Body of pancreas (tissue), 4 donors: Measurements from ENCODE around the gene ARL6IP1. TPM values are rescaled to one million over a fixed set of nuclear protein-coding genes. Genes with fewer than 3 reads are reported as not detected.
"Not testable (repeated sequence)": the region's sequence is repeated elsewhere in the genome, so short reads cannot be mapped to it uniquely, and the experiment has no call there.

Experiments used
- ATAC-seq: fragments of 150-250 bp; one replicate; pipeline ENCODE4 v1.9.1; 2016
- DNase-seq, 4 donors: peaks; one replicate each; pipeline ENCODE4 v3.0.0-alpha.2; 2019
- H3K27ac ChIP-seq, 4 donors: fragments of 200-600 bp; sonication (generic); 1 replicate in 3 of 4; 2 replicates in 1 of 4; pipeline versions ENCODE4 v1.5.1 to v1.6.1; 2016 to 2019; ENCODE audit warnings: mild to moderate bottlenecking in 1 of 4, mixed read lengths in 1 of 4, moderate library complexity in 1 of 4
- H3K27me3 ChIP-seq, 2 donors: fragments of 200-600 bp; sonication (generic); one replicate each; pipeline ENCODE4 v1.6.0; 2016; ENCODE audit warnings: mild to moderate bottlenecking in 1 of 2
- H3K36me3 ChIP-seq, 2 donors: fragments of 200-600 bp; sonication (generic); replicated peaks in 1 of 2; 2 replicates each; pipeline ENCODE4 v1.5.1; 2016; ENCODE audit warnings: low read depth in 2 of 2; ENCODE audit not compliant: insufficient read depth in 1 of 2
- H3K4me1 ChIP-seq: fragments of 200-600 bp; sonication (generic); one replicate; pipeline ENCODE4 v1.6.0; 2016
- H3K4me3 ChIP-seq, 2 donors: fragments of 200-600 bp; sonication (generic); 1 replicate in 1 of 2; 2 replicates in 1 of 2; pipeline ENCODE4 v1.5.1; 2016 to 2019
- H3K9me3 ChIP-seq, 3 donors: fragments of 200-600 bp; sonication (generic); 1 replicate in 2 of 3; 2 replicates in 1 of 3; pipeline ENCODE4 v1.5.1; 2016
- WGBS, 2 donors: methylation state at CpG; one replicate each; pipeline ENCODE4 v1.1.5; 2017; 5-methylcytosine and 5-hydroxymethylcytosine counted together
- intact Hi-C: fragments of 100-400 bp; cut with DNase I; formaldehyde crosslinking; loops from one replicate; pipeline ENCODE4 v1.15.1; 2023
- total RNA-seq, 2 donors: library from RNA; depleted of rRNA; stranded (reverse); fragments of >200 nt; gene quantifications; one replicate each; pipeline ENCODE4 v1.1.0, GENCODE V29; 2016

ARL6IP1 gene
- total RNA-seq, 2 donors from 2014 or later, result 111 to 153 TPM

DNA sequence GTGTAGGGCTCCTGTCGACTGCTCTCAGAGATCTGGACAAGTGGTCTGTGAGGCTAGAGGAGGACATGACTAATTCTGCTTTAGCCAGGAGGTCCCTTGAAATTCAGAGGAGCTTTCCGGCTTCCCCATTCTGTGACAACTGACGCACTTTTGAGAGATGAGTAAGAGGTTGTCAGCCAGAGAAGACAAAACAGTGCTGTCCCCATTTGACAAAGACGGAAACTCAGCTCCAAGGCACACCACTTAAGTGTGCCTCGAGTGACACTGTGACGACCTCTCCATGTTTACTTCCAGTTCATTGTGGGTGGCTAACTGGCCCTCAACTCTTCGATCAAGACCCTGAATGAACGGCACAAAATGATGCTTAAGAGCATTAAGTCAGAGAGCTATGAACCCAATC lies 58.5 kb downstream of the ARL6IP1 start:
- ATAC-seq, DNase-seq, H3K36me3 ChIP-seq, H3K9me3 ChIP-seq, H3K4me3 ChIP-seq, H3K27ac ChIP-seq, H3K4me1 ChIP-seq, H3K27me3 ChIP-seq, intact Hi-C loops: not testable (repeated sequence)
- WGBS, 2 donors, result no CpG with 5 or more reads among the region's 8 CpGs

Other genes with a start within 250 kb of the ARL6IP1 start
- 100 to 1,000 TPM in 1 of 2 donors, 10 to 100 TPM in 1; 89.0 to 172 TPM for gene NOMO2, start 239.5 kb downstream of the ARL6IP1 start, total RNA-seq
- gene RPS15A, start 11.2 kb downstream of the ARL6IP1 start, total RNA-seq, result 100 to 1,000 TPM; 232 to 393 TPM
- gene SMG1, start 124.9 kb upstream of the ARL6IP1 start, total RNA-seq, result 10 to 100 TPM; 50.3 to 59.3 TPM
- under 1 TPM; 0.33 to 0.78 TPM for gene TMC7, start 182.4 kb upstream of the ARL6IP1 start, total RNA-seq